ENCODE measurements around the gene SNAPC1. TPM values are rescaled to one million over a fixed set of nuclear protein-coding genes. Genes with fewer than 3 reads are reported as not detected.
"Not testable (repeated sequence)": the region's sequence is repeated elsewhere in the genome, so short reads cannot be mapped to it uniquely, and the experiment has no call there.

The SNAPC1 gene
- total and polyA plus RNA-seq, 2 of the 13 experiments (the other 11 are each of a cell fraction or from before 2014, with no cell fraction given) = 2.6 to 8.5 TPM

DNA sequence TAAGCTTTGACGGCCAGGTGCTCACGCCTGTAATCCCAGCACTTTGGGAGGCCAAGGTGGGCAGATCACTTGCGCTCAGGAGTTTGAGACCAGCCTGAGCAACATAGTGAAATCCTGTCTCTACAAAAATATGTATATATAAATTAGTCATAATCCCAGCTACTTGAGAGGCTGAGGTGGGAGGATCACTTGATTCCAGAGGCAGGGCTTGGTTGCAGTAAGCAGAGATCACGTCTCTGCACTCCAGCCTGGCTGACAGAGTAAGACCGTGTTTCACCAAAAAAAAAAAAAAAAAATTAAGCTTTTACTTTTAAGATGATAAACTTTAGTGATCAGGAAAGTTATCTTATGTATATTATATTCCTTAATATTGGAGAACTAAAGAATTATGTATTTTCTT is 18.0 kb upstream of the SNAPC1 start (continued):
- TF ChIP-seq, protein P1, sequence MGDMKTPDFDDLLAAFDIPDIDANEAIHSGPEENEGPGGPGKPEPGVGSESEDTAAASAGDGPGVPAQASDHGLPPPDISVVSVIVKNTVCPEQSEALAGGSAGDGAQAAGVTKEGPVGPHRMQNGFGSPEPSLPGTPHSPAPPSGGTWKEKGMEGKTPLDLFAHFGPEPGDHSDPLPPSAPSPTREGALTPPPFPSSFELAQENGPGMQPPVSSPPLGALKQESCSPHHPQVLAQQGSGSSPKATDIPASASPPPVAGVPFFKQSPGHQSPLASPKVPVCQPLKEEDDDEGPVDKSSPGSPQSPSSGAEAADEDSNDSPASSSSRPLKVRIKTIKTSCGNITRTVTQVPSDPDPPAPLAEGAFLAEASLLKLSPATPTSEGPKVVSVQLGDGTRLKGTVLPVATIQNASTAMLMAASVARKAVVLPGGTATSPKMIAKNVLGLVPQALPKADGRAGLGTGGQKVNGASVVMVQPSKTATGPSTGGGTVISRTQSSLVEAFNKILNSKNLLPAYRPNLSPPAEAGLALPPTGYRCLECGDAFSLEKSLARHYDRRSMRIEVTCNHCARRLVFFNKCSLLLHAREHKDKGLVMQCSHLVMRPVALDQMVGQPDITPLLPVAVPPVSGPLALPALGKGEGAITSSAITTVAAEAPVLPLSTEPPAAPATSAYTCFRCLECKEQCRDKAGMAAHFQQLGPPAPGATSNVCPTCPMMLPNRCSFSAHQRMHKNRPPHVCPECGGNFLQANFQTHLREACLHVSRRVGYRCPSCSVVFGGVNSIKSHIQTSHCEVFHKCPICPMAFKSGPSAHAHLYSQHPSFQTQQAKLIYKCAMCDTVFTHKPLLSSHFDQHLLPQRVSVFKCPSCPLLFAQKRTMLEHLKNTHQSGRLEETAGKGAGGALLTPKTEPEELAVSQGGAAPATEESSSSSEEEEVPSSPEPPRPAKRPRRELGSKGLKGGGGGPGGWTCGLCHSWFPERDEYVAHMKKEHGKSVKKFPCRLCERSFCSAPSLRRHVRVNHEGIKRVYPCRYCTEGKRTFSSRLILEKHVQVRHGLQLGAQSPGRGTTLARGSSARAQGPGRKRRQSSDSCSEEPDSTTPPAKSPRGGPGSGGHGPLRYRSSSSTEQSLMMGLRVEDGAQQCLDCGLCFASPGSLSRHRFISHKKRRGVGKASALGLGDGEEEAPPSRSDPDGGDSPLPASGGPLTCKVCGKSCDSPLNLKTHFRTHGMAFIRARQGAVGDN (CRISPR knock-in tag; IDR thresholded peaks at IDR 0.05) = no peak
- TF ChIP-seq ASH2L (IDR thresholded peaks at IDR 0.05; ENCODE audit: insufficient read length, low read depth, low read length) (no peak), ZFY (CRISPR knock-in tag; IDR thresholded peaks at IDR 0.05) (no peak), ZKSCAN5 (CRISPR knock-in tag; IDR thresholded peaks at IDR 0.05) (no peak)
- TF ChIP-seq, protein P2, sequence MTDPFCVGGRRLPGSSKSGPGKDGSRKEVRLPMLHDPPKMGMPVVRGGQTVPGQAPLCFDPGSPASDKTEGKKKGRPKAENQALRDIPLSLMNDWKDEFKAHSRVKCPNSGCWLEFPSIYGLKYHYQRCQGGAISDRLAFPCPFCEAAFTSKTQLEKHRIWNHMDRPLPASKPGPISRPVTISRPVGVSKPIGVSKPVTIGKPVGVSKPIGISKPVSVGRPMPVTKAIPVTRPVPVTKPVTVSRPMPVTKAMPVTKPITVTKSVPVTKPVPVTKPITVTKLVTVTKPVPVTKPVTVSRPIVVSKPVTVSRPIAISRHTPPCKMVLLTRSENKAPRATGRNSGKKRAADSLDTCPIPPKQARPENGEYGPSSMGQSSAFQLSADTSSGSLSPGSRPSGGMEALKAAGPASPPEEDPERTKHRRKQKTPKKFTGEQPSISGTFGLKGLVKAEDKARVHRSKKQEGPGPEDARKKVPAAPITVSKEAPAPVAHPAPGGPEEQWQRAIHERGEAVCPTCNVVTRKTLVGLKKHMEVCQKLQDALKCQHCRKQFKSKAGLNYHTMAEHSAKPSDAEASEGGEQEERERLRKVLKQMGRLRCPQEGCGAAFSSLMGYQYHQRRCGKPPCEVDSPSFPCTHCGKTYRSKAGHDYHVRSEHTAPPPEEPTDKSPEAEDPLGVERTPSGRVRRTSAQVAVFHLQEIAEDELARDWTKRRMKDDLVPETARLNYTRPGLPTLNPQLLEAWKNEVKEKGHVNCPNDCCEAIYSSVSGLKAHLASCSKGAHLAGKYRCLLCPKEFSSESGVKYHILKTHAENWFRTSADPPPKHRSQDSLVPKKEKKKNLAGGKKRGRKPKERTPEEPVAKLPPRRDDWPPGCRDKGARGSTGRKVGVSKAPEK (CRISPR knock-in tag; IDR thresholded peaks at IDR 0.05; ENCODE audit: borderline replicate concordance) = no peak

DNA sequence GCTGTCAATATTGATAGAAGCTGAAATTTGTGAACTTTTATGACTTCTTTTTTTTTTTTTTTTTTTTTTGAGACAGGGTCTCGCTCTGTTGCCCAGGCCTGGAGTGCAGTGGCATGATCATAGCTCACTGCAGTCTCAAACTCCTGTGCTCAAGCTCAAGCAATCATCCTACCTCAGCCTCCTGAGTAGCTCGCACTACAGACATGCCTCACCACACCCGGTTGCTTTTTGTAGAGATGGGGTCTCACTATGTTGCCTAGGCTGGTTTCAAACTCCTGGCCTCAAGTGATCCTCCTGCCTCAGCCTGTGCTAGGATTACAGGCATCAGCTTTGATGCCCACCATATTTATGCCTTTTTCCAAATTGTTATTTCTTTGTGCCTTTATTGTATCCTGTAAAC is 15.9 kb upstream of the SNAPC1 start:
- in situ Hi-C loops (cut with HindIII; ENCODE audit: extremely low pct_ligation_motif_present, low pct_unique_long_range_greater_than_20kb); H3K27ac ChIP-seq (ENCODE audit: extremely low read length, insufficient read depth, low read length); H4K20me1 ChIP-seq (ENCODE audit: insufficient read depth, low read length); CTCF ChIA-PET (ENCODE audit: low intra/inter-chr PET ratio, low total read pairs); H3K4me2 ChIP-seq (ENCODE audit: low read depth, low read length); ATAC-seq; H3K4me3 ChIP-seq (replicated peaks in 1 of 3; ENCODE audit: insufficient read depth in 1 of 3, low read depth in 2 of 3, low read length in 3 of 3); H3K79me2 ChIP-seq (ENCODE audit: insufficient read depth, low read length); H2AFZ ChIP-seq (ENCODE audit: low read length); H3K27me3 ChIP-seq (ENCODE audit: control insufficient read depth in 1 of 2, insufficient read depth in 2 of 2, low read length in 2 of 2); intact Hi-C loops (cut with micrococcal nuclease; ENCODE audit: unreplicated experiment); H3K9me3 ChIP-seq (ENCODE audit: low read length); H3K9ac ChIP-seq (ENCODE audit: insufficient read depth, low read depth, low read length); FAIRE-seq; BruUV-seq (replicated peaks); DNase-seq (ENCODE audit: low spot score): not testable (repeated sequence)
- peaks cover 13% of the 10 kb centered on the region for H3K4me1 ChIP-seq (ENCODE audit: insufficient read depth, low read length)
- POLR2A ChIA-PET = interaction anchor here (1.8 kb wide), 1 partner anchor 16 kb away, joined by 11 read pairs; the partner anchor contains the start of gene SNAPC1
- WGBS (ENCODE audit: low lambda C conversion rate) = 96% methylated on average over 3 of the region's 3 CpGs
- peaks cover 4 to 61% of the 10 kb centered on the region in 2 experiments for H3K36me3 ChIP-seq (replicated peaks in 1 of 2; ENCODE audit: control insufficient read depth in 1 of 2, insufficient read depth in 2 of 2, low read length in 2 of 2)
